Kidney epithelial cell (primary cell): Measurements from ENCODE around the gene PLD1. TPM values are rescaled to one million over a fixed set of nuclear protein-coding genes. Genes with fewer than 3 reads are reported as not detected.

Experiments
- DNase-seq: peaks from one replicate; pipeline ENCODE4 v3.0.0-alpha.2; 2010; ENCODE audit warnings: low read depth
- H3K27me3 ChIP-seq: 2 replicates; pipeline ENCODE4 v1.6.0; 2011; ENCODE audit warnings: low read length; ENCODE audit not compliant: control insufficient read depth, insufficient read depth
- H3K36me3 ChIP-seq: 2 replicates; pipeline ENCODE4 v1.5.1; 2011; ENCODE audit warnings: low read length; ENCODE audit not compliant: control insufficient read depth, insufficient read depth
- H3K4me3 ChIP-seq: 2 replicates; pipeline ENCODE4 v1.5.1; 2011; ENCODE audit warnings: low read depth, mild to moderate bottlenecking, control low read depth, low read length
- total RNA-seq: library from RNA; depleted of rRNA; stranded (reverse); fragments of >200 nt; gene quantifications from 2 replicates; pipeline ENCODE4 v1.2.3, GENCODE V29; 2015
- TF ChIP-seq, protein P1 (sequence below): IDR thresholded peaks from 2 replicates; pipeline ENCODE4 v1.5.1; 2011; ENCODE audit warnings: mild to moderate bottlenecking, moderate library complexity, low read length, control low read depth, inconsistent platforms; ENCODE audit not compliant: insufficient read depth, poor library complexity, severe bottlenecking

PLD1 gene
- total RNA-seq, 1 donor from 2014 or later = 5.8 TPM

DNA sequence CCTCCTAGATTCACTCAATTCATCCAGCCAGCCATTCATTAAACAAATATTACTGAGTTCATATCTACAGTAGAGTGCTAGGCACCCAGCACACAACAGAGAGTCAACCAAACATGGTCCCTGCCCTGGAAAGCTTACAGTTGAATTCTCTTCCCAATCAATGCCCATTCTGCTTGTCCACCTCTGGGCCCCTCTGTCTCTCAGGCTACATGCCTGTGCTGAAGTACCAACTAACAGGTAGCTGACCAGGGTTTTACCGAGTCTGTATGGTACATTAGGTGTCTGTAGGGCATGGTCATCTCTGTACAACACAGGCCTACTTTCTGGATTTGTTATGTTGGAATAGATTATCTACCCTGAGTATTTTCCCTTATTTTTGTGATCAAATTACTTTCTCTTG, 23.3 kb downstream of the PLD1 start:
- TF ChIP-seq, protein P1, sequence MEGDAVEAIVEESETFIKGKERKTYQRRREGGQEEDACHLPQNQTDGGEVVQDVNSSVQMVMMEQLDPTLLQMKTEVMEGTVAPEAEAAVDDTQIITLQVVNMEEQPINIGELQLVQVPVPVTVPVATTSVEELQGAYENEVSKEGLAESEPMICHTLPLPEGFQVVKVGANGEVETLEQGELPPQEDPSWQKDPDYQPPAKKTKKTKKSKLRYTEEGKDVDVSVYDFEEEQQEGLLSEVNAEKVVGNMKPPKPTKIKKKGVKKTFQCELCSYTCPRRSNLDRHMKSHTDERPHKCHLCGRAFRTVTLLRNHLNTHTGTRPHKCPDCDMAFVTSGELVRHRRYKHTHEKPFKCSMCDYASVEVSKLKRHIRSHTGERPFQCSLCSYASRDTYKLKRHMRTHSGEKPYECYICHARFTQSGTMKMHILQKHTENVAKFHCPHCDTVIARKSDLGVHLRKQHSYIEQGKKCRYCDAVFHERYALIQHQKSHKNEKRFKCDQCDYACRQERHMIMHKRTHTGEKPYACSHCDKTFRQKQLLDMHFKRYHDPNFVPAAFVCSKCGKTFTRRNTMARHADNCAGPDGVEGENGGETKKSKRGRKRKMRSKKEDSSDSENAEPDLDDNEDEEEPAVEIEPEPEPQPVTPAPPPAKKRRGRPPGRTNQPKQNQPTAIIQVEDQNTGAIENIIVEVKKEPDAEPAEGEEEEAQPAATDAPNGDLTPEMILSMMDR = no peak
- no peaks in the 10 kb centered on the region for H3K27me3 ChIP-seq
- no peak for DNase-seq

DNA sequence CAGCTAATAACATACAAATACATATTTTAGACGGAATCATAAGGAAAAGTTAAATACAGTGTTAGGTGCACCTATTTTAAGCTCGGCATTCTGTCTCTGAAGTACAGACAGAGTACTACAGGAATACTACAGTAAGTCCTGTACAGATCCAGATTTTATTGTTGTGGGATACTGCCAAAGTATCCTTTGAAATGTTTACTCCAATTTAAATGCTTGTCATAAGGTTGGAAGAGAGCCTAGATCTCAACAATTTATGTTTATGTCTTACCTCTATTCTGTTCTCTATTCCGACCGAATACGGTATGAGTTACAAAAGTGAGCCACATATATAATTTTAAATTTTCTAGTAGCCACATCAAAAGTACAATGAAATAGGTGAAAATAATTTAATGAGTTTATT, 25.3 kb downstream of the PLD1 start:
- Histone ChIP-seq H3K4me3 (no peak overlapping the region), H3K36me3 (no peaks in the 10 kb centered on the region), H3K27me3 (no peaks in the 10 kb centered on the region)
- no peak for DNase-seq
- TF ChIP-seq, protein P1 = no peak

More for the DNA sequence above, 23.3 kb downstream of the PLD1 start:
- no peaks in the 10 kb centered on the region for H3K36me3 ChIP-seq
- H3K4me3 ChIP-seq = no peak overlapping the region

DNA sequence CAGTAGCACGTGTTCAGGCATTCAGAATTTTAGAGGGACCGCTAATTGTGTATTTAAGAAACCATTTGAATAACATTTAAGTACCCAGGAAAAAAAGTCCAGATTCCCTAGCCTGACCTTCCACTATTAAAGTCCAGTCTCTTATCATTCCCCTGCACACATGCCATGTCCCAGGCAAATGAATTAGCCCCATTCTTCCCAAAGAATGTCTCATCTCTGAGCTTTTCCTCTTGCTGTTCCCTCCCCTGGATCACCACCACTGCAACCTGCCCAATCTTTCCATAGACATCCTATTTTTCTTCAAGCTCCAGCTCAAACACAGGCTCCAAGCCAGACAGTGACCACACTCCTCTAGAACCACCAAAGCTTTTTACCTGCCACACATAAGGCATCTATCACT, 25.9 kb downstream of the PLD1 start:
- Histone ChIP-seq H3K27me3 (no peaks in the 10 kb centered on the region), H3K36me3 (no peaks in the 10 kb centered on the region), H3K4me3 (no peak overlapping the region)
- no peak for DNase-seq
- TF ChIP-seq, protein P1 = no peak

DNA sequence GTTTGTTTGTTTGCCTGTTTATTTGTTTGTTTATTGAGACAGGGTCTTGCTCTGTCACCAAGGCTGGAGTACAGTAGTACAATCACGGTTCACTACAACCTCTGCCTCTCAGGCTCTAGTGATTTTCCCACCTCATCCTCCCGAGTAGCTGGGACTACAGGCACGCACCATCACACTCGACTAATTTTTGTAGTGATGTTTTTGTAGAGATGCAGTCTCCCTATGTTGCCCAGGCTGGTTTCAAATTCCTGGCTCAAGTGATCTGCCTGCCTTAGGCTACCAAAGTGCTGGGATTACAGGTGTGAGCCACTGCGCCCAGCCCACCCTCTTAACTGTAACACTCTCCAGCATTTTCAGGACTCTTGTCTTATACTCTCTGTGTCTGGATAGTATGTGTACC, 26.7 kb downstream of the PLD1 start:
- H3K4me3 ChIP-seq = no peak overlapping the region
- no peak for DNase-seq
- TF ChIP-seq, protein P1 = no peak

DNA sequence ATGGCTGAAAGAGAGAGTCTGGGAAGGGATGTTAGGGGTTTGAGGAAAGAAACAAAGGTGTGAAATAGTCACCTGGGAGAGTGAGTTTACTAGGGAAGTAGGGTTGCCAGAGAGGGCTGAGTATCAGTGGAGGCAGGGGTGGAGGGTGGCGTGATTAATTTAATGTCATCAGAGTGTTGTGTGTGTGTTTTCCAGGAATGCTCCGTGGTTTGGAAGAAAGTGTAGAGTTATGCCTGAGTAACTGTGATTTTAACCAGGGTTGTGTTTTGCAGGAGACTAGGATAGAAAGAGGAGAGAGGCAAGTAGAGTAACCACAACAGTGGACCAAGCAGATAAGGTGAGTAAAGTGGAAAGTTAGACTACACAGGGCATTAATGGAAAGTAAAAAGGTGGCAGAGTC, 27.2 kb downstream of the PLD1 start:
- no peak for DNase-seq
- Histone ChIP-seq H3K27me3 (no peaks in the 10 kb centered on the region), H3K4me3 (no peak overlapping the region), H3K36me3 (no peaks in the 10 kb centered on the region)
- TF ChIP-seq, protein P1 = no peak

More for the DNA sequence above, 26.7 kb downstream of the PLD1 start:
- Histone ChIP-seq H3K27me3 (no peaks in the 10 kb centered on the region), H3K36me3 (no peaks in the 10 kb centered on the region)

DNA sequence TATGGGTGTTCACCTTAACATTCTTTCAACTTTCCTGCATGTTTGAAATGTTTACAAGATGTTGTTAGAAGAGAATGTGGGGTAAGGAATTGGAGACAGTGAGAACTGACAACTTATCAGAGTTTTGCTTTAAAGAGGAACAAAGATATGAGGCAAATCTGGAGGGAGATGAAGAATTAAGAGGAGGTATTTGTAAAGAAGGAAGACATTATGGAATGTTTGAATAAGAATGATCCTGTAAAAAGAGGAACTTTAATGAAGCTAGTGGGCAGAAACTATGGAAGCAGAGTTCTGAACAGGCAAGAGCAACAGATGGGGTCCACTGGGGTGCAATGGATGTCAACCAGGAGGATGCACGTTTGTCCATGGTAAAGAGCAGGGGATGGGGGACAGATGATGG, 27.7 kb downstream of the PLD1 start:
- Histone ChIP-seq H3K27me3 (no peaks in the 10 kb centered on the region), H3K36me3 (no peaks in the 10 kb centered on the region), H3K4me3 (no peak overlapping the region)
- TF ChIP-seq, protein P1 = no peak
- DNase-seq = no peak
